SHP77 (cell line): ENCODE measurements around the gene FGD3.

ENCODE experiments used
- DNase-seq, 2 experiments: peaks; one replicate each; lab custom pipeline; 2025; lab: John Stamatoyannopoulos, UW

Gene FGD3

GRCh38 chr9:93072383-93072795, 125.1 kb downstream of the FGD3 start:
- DNase-seq: peak; percentile 13 to 45

GRCh38 chr9:93076101-93076791, 128.9 kb downstream of the FGD3 start:
- no peak for DNase-seq

GRCh38 chr9:93076792-93077128, 129.4 kb downstream of the FGD3 start:
- no peak for DNase-seq

- no peak for DNase-seq
Measured at GRCh38 chr9:93077367-93077766, 130.0 kb downstream of the FGD3 start.

GRCh38 chr9:93077811-93078210, 130.5 kb downstream of the FGD3 start:
- no peak for DNase-seq

- no peak for DNase-seq
Measured at GRCh38 chr9:93079371-93079770, 132.0 kb downstream of the FGD3 start.

GRCh38 chr9:93080406-93080805, 133.1 kb downstream of the FGD3 start:
- no peak for DNase-seq

GRCh38 chr9:93081081-93081529, 133.8 kb downstream of the FGD3 start:
- no peak for DNase-seq

GRCh38 chr9:93081931-93082330, 134.6 kb downstream of the FGD3 start:
- no peak for DNase-seq

GRCh38 chr9:93082841-93083411, 135.6 kb downstream of the FGD3 start:
- DNase-seq: no peak

GRCh38 chr9:93083592-93084470, 136.5 kb downstream of the FGD3 start:
- no peak for DNase-seq

GRCh38 chr9:93084471-93084881, 137.2 kb downstream of the FGD3 start:
- DNase-seq: no peak

- DNase-seq: no peak
Measured at GRCh38 chr9:93085676-93086075, 138.4 kb downstream of the FGD3 start.
